ENCODE measurements around the gene SCD. TPM values are rescaled to one million over a fixed set of nuclear protein-coding genes. Genes with fewer than 3 reads are reported as not detected.

The SCD gene
- total and polyA plus RNA-seq, 4 donors = 43.4 to 1,255 (median 234) TPM

DNA sequence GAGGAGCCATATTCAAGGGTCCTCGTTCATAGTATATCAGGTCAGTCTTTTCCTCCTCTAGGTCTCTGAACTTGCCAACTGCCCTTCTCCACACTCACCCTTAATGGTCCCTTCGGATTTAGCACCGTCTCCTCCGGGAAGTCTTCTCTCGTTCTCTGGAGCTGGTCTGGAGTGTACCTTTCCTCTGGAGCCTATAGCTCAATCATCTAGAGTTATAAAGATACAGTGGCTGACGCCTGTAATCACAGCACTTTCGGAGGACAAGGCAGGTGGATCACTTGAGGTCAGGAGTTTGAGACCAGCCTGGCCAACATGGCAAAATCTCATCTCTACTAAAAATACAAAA is 4.4 kb upstream of the SCD start:
- Histone ChIP-seq H3K36me3 (ENCODE audit: control insufficient read depth in 4 of 4, insufficient read depth in 3 of 4, low read depth in 1 of 4, low read length in 3 of 4) (no peaks in the 10 kb centered on the region), H3K9ac (ENCODE audit: low read depth in 1 of 2, low read length in 2 of 2) (peak overlapping the region in 1 of 2 donors; percentile 20), H3K4me3 (ENCODE audit: low read depth in 1 of 3, low read length in 3 of 3) (no peak overlapping the region), H3K4me1 (ENCODE audit: control insufficient read depth in 4 of 4, insufficient read depth in 4 of 4, low read length in 3 of 4) (peaks cover 13 to 55% (median 30%) of the 10 kb centered on the region in 4 donors), H3K9me3 (ENCODE audit: control insufficient read depth in 4 of 4, low read length in 3 of 4) (no peaks in the 10 kb centered on the region), H3K27ac (ENCODE audit: low read depth in 1 of 2, low read length in 2 of 2) (peak overlapping the region; percentile 94 to 97), H3K27me3 (ENCODE audit: control insufficient read depth in 4 of 4, insufficient read depth in 4 of 4, low read length in 3 of 4) (no peaks in the 10 kb centered on the region)
- TF ChIP-seq JUND (IDR thresholded peaks at IDR 0.05) = no peak
- TF ChIP-seq NR2F2 (IDR thresholded peaks at IDR 0.05) = no peak
- TF ChIP-seq HNF4A (conservative IDR thresholded peaks at IDR 0.05) = no peak
- no peak for DNase-seq (ENCODE audit: low spot score)
- 77% methylated on average over 7 of the region's 7 CpGs for WGBS

GRCh38 chr10:100344241-100344788 is 2.7 kb upstream of the SCD start:
- no peak for TF ChIP-seq MAX (IDR thresholded peaks at IDR 0.05)
- TF ChIP-seq, protein P1, sequence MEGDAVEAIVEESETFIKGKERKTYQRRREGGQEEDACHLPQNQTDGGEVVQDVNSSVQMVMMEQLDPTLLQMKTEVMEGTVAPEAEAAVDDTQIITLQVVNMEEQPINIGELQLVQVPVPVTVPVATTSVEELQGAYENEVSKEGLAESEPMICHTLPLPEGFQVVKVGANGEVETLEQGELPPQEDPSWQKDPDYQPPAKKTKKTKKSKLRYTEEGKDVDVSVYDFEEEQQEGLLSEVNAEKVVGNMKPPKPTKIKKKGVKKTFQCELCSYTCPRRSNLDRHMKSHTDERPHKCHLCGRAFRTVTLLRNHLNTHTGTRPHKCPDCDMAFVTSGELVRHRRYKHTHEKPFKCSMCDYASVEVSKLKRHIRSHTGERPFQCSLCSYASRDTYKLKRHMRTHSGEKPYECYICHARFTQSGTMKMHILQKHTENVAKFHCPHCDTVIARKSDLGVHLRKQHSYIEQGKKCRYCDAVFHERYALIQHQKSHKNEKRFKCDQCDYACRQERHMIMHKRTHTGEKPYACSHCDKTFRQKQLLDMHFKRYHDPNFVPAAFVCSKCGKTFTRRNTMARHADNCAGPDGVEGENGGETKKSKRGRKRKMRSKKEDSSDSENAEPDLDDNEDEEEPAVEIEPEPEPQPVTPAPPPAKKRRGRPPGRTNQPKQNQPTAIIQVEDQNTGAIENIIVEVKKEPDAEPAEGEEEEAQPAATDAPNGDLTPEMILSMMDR (IDR thresholded peaks at IDR 0.05; ENCODE audit: low read depth, low read length, missing input control) = no peak
- no peak for TF ChIP-seq ZBTB33 (IDR thresholded peaks at IDR 0.05)
- no peak for TF ChIP-seq RAD21 (IDR thresholded peaks at IDR 0.05)
- no peak for TF ChIP-seq NR2F2 (IDR thresholded peaks at IDR 0.05)
- no peak for TF ChIP-seq HNF4A (conservative IDR thresholded peaks at IDR 0.05)
- TF ChIP-seq, protein P2, sequence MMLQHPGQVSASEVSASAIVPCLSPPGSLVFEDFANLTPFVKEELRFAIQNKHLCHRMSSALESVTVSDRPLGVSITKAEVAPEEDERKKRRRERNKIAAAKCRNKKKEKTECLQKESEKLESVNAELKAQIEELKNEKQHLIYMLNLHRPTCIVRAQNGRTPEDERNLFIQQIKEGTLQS (IDR thresholded peaks at IDR 0.05) = no peak
- TF ChIP-seq FOXA1 (IDR thresholded peaks at IDR 0.05) = no peak
- TF ChIP-seq EGR1 (IDR thresholded peaks at IDR 0.05; ENCODE audit: low read depth in 2 of 2) = no peak
- TF ChIP-seq JUND (IDR thresholded peaks at IDR 0.05) = no peak
- no peak for TF ChIP-seq GABPA (IDR thresholded peaks at IDR 0.05 in 1 of 2, conservative IDR thresholded peaks at IDR 0.05 in 1 of 2)
- TF ChIP-seq RXRA (IDR thresholded peaks at IDR 0.05) = no peak
- TF ChIP-seq FOXA2 (IDR thresholded peaks at IDR 0.05) = no peak
- no peak for TF ChIP-seq HNF4G (IDR thresholded peaks at IDR 0.05)
- no peak for TF ChIP-seq SP1 (IDR thresholded peaks at IDR 0.05)
- no peak for TF ChIP-seq YY1 (IDR thresholded peaks at IDR 0.05)
- TF ChIP-seq TAF1 (conservative IDR thresholded peaks at IDR 0.05) = no peak
- WGBS = 79% methylated on average over 3 of the region's 3 CpGs
- no peak overlapping the region for H3K4me3 ChIP-seq (ENCODE audit: low read depth in 1 of 3, low read length in 3 of 3)
- peaks cover 21 to 65% (median 37%) of the 10 kb centered on the region in 4 donors for H3K4me1 ChIP-seq (ENCODE audit: control insufficient read depth in 4 of 4, insufficient read depth in 4 of 4, low read length in 3 of 4)
- H3K27ac ChIP-seq (ENCODE audit: low read depth in 1 of 2, low read length in 2 of 2) = no peak overlapping the region
- H3K27me3 ChIP-seq (ENCODE audit: control insufficient read depth in 4 of 4, insufficient read depth in 4 of 4, low read length in 3 of 4) = no peaks in the 10 kb centered on the region
- no peak for DNase-seq (ENCODE audit: low spot score)
- no peaks in the 10 kb centered on the region for H3K9me3 ChIP-seq (ENCODE audit: control insufficient read depth in 4 of 4, low read length in 3 of 4)
- no peak overlapping the region for H3K9ac ChIP-seq (ENCODE audit: low read depth in 1 of 2, low read length in 2 of 2)
- no peaks in the 10 kb centered on the region for H3K36me3 ChIP-seq (ENCODE audit: control insufficient read depth in 4 of 4, insufficient read depth in 3 of 4, low read depth in 1 of 4, low read length in 3 of 4)
